ENCODE results near the gene IFFO2. TPM values are rescaled to one million over a fixed set of nuclear protein-coding genes. Genes with fewer than 3 reads are reported as not detected.

Gene IFFO2
- total and polyA plus RNA-seq, 10 of the 15 experiments (the other 5 are each of a cell fraction or from before 2014, with no cell fraction given): 1.2 to 18.4 (median 6.7) TPM

DNA sequence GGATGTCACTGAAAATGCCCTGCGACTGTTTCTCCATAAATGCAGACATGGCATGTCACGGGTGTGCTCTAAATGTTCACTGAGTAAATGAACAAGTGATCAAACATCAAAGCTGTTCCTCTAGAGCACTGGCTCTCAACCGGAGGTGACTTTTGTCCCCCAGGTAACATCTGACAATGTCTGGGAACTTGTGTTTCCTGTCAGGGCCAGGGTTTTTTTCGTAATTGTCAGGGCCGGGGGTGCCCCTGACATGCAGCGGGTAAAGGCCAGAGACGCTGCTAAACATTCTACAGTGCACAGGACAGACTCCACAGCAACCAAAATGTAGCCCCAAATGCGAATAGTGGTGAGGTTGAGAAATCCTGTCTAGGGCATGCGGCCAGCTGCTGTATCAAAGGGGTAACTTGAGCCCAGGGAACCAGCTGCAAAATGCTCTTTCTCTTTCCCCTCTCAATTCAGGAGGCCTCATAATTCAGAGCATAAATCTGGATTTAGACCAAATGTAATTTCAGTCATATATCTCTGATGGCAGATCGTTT, 56.1 kb downstream of the IFFO2 start:
- ChIA-PET POLR2A (interaction anchor here (0.6 kb wide), 1 partner anchor 52 kb away, joined by 3 read pairs; no protein-coding TSS in a partner anchor), SMC1A (ENCODE audit: uncharacterized antibody, unreplicated experiment) (interaction anchor here (1.3 to 1.4 kb wide), 2 partner anchors 12 to 16 kb away, joined by 3 to 7 read pairs; no protein-coding TSS in a partner anchor), RAD21 (ENCODE audit: unreplicated experiment) (no interaction called here), CTCF (interaction anchor here (1.0 to 1.3 kb wide), 4 partner anchors 8 to 189 kb away, joined by 3 to 5 read pairs (median 4); no protein-coding TSS in a partner anchor)
- Histone ChIP-seq H3K27ac (ENCODE audit: control insufficient read depth, insufficient read depth) (no peak overlapping the region), H3K4me2 (ENCODE audit: control insufficient read depth, insufficient read depth) (no peak overlapping the region), H3K9me3 (replicated peaks; ENCODE audit: control insufficient read depth, insufficient read depth, low read length) (no peaks in the 10 kb centered on the region), H3K27me3 (replicated peaks in 1 of 2; ENCODE audit: control insufficient read depth in 2 of 2, insufficient read depth in 2 of 2, low read length in 1 of 2) (no peaks in the 10 kb centered on the region), H3K4me3 (no peak overlapping the region), H3K4me1 (ENCODE audit: control insufficient read depth, insufficient read depth, low read length) (peaks cover 8% of the 10 kb centered on the region; the same call in 1 of the 2 replicates), H3K36me3 (ENCODE audit: control insufficient read depth in 2 of 2, insufficient read depth in 2 of 2, low read length in 1 of 2) (no peaks in the 10 kb centered on the region; a peak in 1 of 4 replicates), H4K20me1 (ENCODE audit: control insufficient read depth, insufficient read depth) (no peaks in the 10 kb centered on the region), H3K79me2 (ENCODE audit: control insufficient read depth, insufficient read depth, low read length) (peaks cover 4% of the 10 kb centered on the region), H3K9ac (ENCODE audit: control insufficient read depth, insufficient read depth, low read length) (no peak overlapping the region), H2AFZ (ENCODE audit: control insufficient read depth, low read depth, low read length) (no peak overlapping the region)
- TF ChIP-seq, protein P1, sequence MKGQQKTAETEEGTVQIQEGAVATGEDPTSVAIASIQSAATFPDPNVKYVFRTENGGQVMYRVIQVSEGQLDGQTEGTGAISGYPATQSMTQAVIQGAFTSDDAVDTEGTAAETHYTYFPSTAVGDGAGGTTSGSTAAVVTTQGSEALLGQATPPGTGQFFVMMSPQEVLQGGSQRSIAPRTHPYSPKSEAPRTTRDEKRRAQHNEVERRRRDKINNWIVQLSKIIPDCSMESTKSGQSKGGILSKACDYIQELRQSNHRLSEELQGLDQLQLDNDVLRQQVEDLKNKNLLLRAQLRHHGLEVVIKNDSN (IDR thresholded peaks at IDR 0.05; ENCODE audit: borderline replicate concordance, extremely low read length, insufficient read depth, low read depth, low read length): no peak
- no peak for TF ChIP-seq CHD2 (IDR thresholded peaks at IDR 0.05; ENCODE audit: borderline replicate concordance, low read depth, low read length)
- no peak for TF ChIP-seq ZSCAN29 (IDR thresholded peaks at IDR 0.05)
- TF ChIP-seq SUPT20H (IDR thresholded peaks at IDR 0.05; ENCODE audit: borderline replicate concordance, control insufficient read depth, low read depth, low read length): no peak
- TF ChIP-seq TAF1 (IDR thresholded peaks at IDR 0.05; ENCODE audit: borderline replicate concordance, low read depth, low read length): no peak
- no peak for TF ChIP-seq FOXM1 (IDR thresholded peaks at IDR 0.05; ENCODE audit: low read depth, low read length)
- no peak for TF ChIP-seq NFYB (IDR thresholded peaks at IDR 0.05; ENCODE audit: insufficient read depth, low read depth, low read length)
- no peak for TF ChIP-seq RAD51 (IDR thresholded peaks at IDR 0.05)
- no peak for TF ChIP-seq SMAD1 (IDR thresholded peaks at IDR 0.05; ENCODE audit: low read depth, partially characterized antibody)
- no peak for TF ChIP-seq STAT1 (conservative IDR thresholded peaks at IDR 0.05)
- TF ChIP-seq SUZ12 (IDR thresholded peaks at IDR 0.05; ENCODE audit: unreplicated experiment): no peak
- TF ChIP-seq CEBPB (IDR thresholded peaks at IDR 0.05; ENCODE audit: borderline replicate concordance in 1 of 2, low read depth in 2 of 2, low read length in 2 of 2): no peak
- TF ChIP-seq ASH2L (IDR thresholded peaks at IDR 0.05; ENCODE audit: borderline replicate concordance, low read depth): no peak
- no peak for TF ChIP-seq JUND (IDR thresholded peaks at IDR 0.05; ENCODE audit: low read depth, low read length)
- no peak for TF ChIP-seq ZNF622 (IDR thresholded peaks at IDR 0.05)
- TF ChIP-seq POU2F2 (IDR thresholded peaks at IDR 0.05; ENCODE audit: borderline replicate concordance, low read depth, low read length): no peak
- TF ChIP-seq MTA3 (IDR thresholded peaks at IDR 0.05; ENCODE audit: borderline replicate concordance, low read length): no peak
- TF ChIP-seq SP1 (IDR thresholded peaks at IDR 0.05; ENCODE audit: low read depth, low read length): no peak
- TF ChIP-seq SPI1 (IDR thresholded peaks at IDR 0.05; ENCODE audit: borderline replicate concordance, insufficient read depth, low read depth, low read length): no peak
- no peak for ATAC-seq
- DNase-seq (ENCODE audit: low read depth, low spot score): no peak
- 86% methylated on average over 10 of the region's 10 CpGs for WGBS (ENCODE audit: insufficient coverage, insufficient replicate concordance, low lambda C conversion rate, missing lambda C conversion rate)
- intact Hi-C loops (cut with micrococcal nuclease; ENCODE audit: unreplicated experiment) (no loop called here), in situ Hi-C loops (cut with MboI) (no loop called here)
- TSS peak; percentile 51 for BruUV-seq (replicated peaks)
- FAIRE-seq: no peak

All from GM12878 (cell line).